Neural progenitor cell (in vitro differentiated cells): ENCODE data around the gene UBE2E1. TPM values are rescaled to one million over a fixed set of nuclear protein-coding genes. Genes with fewer than 3 reads are reported as not detected.

Source experiments
- DNase-seq: peaks from one replicate; pipeline ENCODE4 v3.0.0-alpha.2; 2016; ENCODE audit warnings: low spot score
- H2AFZ ChIP-seq: fragments of 200-600 bp; sonication (generic); replicated peaks from 2 replicates; pipeline ENCODE4 v1.6.1; 2016; ENCODE audit warnings: antibody characterized with exemption
- H3F3A ChIP-seq: fragments of 200-600 bp; sonication (generic); 2 replicates; pipeline ENCODE4 v1.6.1; 2016; ENCODE audit warnings: antibody characterized with exemption, low read depth
- H3K27ac ChIP-seq: fragments of 200-600 bp; sonication (generic); 2 replicates; pipeline ENCODE4 v1.5.1; 2016; ENCODE audit warnings: mild to moderate bottlenecking
- H3K27me3 ChIP-seq: fragments of 200-600 bp; sonication (generic); 2 replicates; pipeline ENCODE4 v1.6.1; 2016; ENCODE audit warnings: mild to moderate bottlenecking, moderate library complexity
- H3K36me3 ChIP-seq: fragments of 200-600 bp; sonication (generic); 2 replicates; pipeline ENCODE4 v1.5.1; 2016
- H3K4me1 ChIP-seq: fragments of 200-600 bp; sonication (generic); 2 replicates; pipeline ENCODE4 v1.6.1; 2016; ENCODE audit warnings: mixed run types
- H3K4me2 ChIP-seq: fragments of 200-600 bp; sonication (generic); 2 replicates; pipeline ENCODE4 v1.6.1; 2016
- H3K4me3 ChIP-seq: fragments of 200-600 bp; sonication (generic); 2 replicates; pipeline ENCODE4 v1.5.1; 2016
- H3K79me2 ChIP-seq: fragments of 200-600 bp; sonication (generic); 2 replicates; pipeline ENCODE4 v1.6.1; 2016; ENCODE audit warnings: low read depth
- H3K9ac ChIP-seq: fragments of 200-600 bp; sonication (generic); 2 replicates; pipeline ENCODE4 v1.6.1; 2016
- H3K9me3 ChIP-seq: fragments of 200-600 bp; sonication (generic); 2 replicates; pipeline ENCODE4 v1.5.1; 2016; ENCODE audit warnings: low read depth
- H4K20me1 ChIP-seq: fragments of 200-600 bp; sonication (generic); 2 replicates; pipeline ENCODE4 v1.6.1; 2016; ENCODE audit warnings: low read depth
- H3K27ac Mint-ChIP-seq: 3 replicates; pipeline ENCODE4 v1.8.0; 2021; ENCODE audit warnings: mixed read lengths
- H3K27me3 Mint-ChIP-seq: 2 replicates; pipeline ENCODE4 v1.8.0; 2022; ENCODE audit warnings: low read depth, mild to moderate bottlenecking, inconsistent platforms, moderate library complexity, mixed read lengths; ENCODE audit not compliant: insufficient read depth
- H3K36me3 Mint-ChIP-seq: 3 replicates; pipeline ENCODE4 v1.8.0; 2021; ENCODE audit warnings: mixed read lengths
- H3K4me1 Mint-ChIP-seq: 3 replicates; pipeline ENCODE4 v1.8.0; 2021; ENCODE audit warnings: mixed read lengths
- H3K4me3 Mint-ChIP-seq: 3 replicates; pipeline ENCODE4 v1.8.0; 2021; ENCODE audit warnings: mild to moderate bottlenecking, moderate library complexity, mixed read lengths
- H3K9me3 Mint-ChIP-seq: 3 replicates; pipeline ENCODE4 v1.8.0; 2020; ENCODE audit warnings: mixed read lengths
- EZH2 ChIP-seq: fragments of 200-600 bp; sonication (generic); IDR thresholded peaks from 2 replicates; pipeline ENCODE4 v1.6.1; 2017; ENCODE audit warnings: antibody characterized with exemption, mild to moderate bottlenecking, moderate library complexity
- EZH2phosphoT487 ChIP-seq: fragments of 200-600 bp; sonication (generic); IDR thresholded peaks from 2 replicates; pipeline ENCODE4 v1.6.1; 2017; ENCODE audit warnings: antibody characterized with exemption
- total RNA-seq: library from RNA; depleted of rRNA; stranded (reverse); fragments of >200 nt; gene quantifications from 2 replicates; pipeline ENCODE4 v1.2.3, GENCODE V29; 2015; ENCODE audit warnings: low replicate concordance
- TF ChIP-seq, protein P1 (sequence below): fragments of 200-600 bp; sonication (generic); IDR thresholded peaks from 2 replicates; pipeline ENCODE4 v1.5.1; 2017; ENCODE audit warnings: antibody characterized with exemption, mild to moderate bottlenecking

The UBE2E1 gene
- total RNA-seq, 1 donor from 2014 or later = 391 TPM

- DNase-seq = peak; percentile 17
- Histone ChIP-seq H3K4me2 (peak overlapping the region; percentile 42), H3K9ac (no peak overlapping the region), H3K4me3 (no peak overlapping the region), H4K20me1 (peaks cover 82% of the 10 kb centered on the region), H3K79me2 (peaks cover 100% of the 10 kb centered on the region), H3F3A (peaks cover 24% of the 10 kb centered on the region), H3K4me1 (peaks cover 45% of the 10 kb centered on the region), H2AFZ (no peak overlapping the region), H3K27ac (peak overlapping the region; percentile 1), H3K27me3 (no peaks in the 10 kb centered on the region), H3K36me3 (peaks cover 2% of the 10 kb centered on the region), H3K9me3 (no peaks in the 10 kb centered on the region)
- no peaks in the 10 kb centered on the region for H3K27me3 Mint-ChIP-seq
- H3K36me3 Mint-ChIP-seq = peaks cover 20% of the 10 kb centered on the region
- TF ChIP-seq, protein P1, sequence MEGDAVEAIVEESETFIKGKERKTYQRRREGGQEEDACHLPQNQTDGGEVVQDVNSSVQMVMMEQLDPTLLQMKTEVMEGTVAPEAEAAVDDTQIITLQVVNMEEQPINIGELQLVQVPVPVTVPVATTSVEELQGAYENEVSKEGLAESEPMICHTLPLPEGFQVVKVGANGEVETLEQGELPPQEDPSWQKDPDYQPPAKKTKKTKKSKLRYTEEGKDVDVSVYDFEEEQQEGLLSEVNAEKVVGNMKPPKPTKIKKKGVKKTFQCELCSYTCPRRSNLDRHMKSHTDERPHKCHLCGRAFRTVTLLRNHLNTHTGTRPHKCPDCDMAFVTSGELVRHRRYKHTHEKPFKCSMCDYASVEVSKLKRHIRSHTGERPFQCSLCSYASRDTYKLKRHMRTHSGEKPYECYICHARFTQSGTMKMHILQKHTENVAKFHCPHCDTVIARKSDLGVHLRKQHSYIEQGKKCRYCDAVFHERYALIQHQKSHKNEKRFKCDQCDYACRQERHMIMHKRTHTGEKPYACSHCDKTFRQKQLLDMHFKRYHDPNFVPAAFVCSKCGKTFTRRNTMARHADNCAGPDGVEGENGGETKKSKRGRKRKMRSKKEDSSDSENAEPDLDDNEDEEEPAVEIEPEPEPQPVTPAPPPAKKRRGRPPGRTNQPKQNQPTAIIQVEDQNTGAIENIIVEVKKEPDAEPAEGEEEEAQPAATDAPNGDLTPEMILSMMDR = no peak
- TF ChIP-seq EZH2 = no peak
- no peak for TF ChIP-seq EZH2phosphoT487
- peaks cover 29% of the 10 kb centered on the region for H3K4me1 Mint-ChIP-seq
- peaks cover 2% of the 10 kb centered on the region for H3K9me3 Mint-ChIP-seq
- no peak overlapping the region for H3K27ac Mint-ChIP-seq
- no peak overlapping the region for H3K4me3 Mint-ChIP-seq
These were observed 15.1 kb downstream of the UBE2E1 start for GRCh38 chr3:23820888-23821287.

DNA sequence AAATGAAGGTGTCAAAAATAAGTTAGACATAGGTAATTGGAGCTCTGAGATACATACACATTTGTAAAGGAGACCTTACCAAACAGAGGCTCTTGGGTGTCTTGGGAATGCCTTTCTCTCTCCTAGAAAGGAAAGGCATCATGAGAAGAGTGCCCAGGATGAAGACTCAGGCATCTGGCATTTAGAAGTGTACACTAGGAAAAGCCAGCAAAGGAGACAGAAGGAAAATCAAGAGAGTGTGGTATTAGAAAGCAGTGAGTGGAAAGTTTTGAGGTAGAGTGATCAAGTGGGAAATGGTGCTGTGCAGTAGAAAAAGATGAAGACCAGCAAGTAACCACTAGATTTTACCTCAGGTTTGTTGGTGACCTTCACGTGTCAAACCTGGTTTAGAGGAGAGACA lies 16.1 kb downstream of the UBE2E1 start:
- no peak for DNase-seq
- no peaks in the 10 kb centered on the region for H3K9me3 ChIP-seq
- H3K4me3 ChIP-seq = no peak overlapping the region
- no peak overlapping the region for H3K4me2 ChIP-seq
- H3K27ac Mint-ChIP-seq = no peak overlapping the region
- H3K4me1 Mint-ChIP-seq = peaks cover 33% of the 10 kb centered on the region
- peaks cover 100% of the 10 kb centered on the region for H3K79me2 ChIP-seq
- H3K27me3 Mint-ChIP-seq = no peaks in the 10 kb centered on the region
- peaks cover 28% of the 10 kb centered on the region for H3F3A ChIP-seq
- peaks cover 92% of the 10 kb centered on the region for H4K20me1 ChIP-seq
- TF ChIP-seq EZH2phosphoT487 (no peak), EZH2 (no peak)
- TF ChIP-seq, protein P1 = no peak
- H3K9me3 Mint-ChIP-seq = peaks cover 2% of the 10 kb centered on the region
- peaks cover 18% of the 10 kb centered on the region for H3K36me3 Mint-ChIP-seq
- no peaks in the 10 kb centered on the region for H3K27me3 ChIP-seq
- H3K36me3 ChIP-seq = no peaks in the 10 kb centered on the region
- no peak overlapping the region for H3K27ac ChIP-seq
- H3K4me3 Mint-ChIP-seq = no peak overlapping the region
- H3K4me1 ChIP-seq = peaks cover 53% of the 10 kb centered on the region
- no peak overlapping the region for H2AFZ ChIP-seq
- no peak overlapping the region for H3K9ac ChIP-seq

- peaks cover 25% of the 10 kb centered on the region for H3F3A ChIP-seq
- H3K4me3 ChIP-seq = no peak overlapping the region
- Mint-ChIP-seq H3K4me3 (no peak overlapping the region), H3K27ac (no peak overlapping the region), H3K4me1 (peaks cover 33% of the 10 kb centered on the region), H3K9me3 (peaks cover under 1% of the 10 kb centered on the region), H3K36me3 (peaks cover 16% of the 10 kb centered on the region), H3K27me3 (no peaks in the 10 kb centered on the region)
- no peak overlapping the region for H3K27ac ChIP-seq
- no peaks in the 10 kb centered on the region for H3K36me3 ChIP-seq
- no peaks in the 10 kb centered on the region for H3K9me3 ChIP-seq
- peaks cover 55% of the 10 kb centered on the region for H3K4me1 ChIP-seq
- DNase-seq = no peak
- no peaks in the 10 kb centered on the region for H3K27me3 ChIP-seq
- H3K79me2 ChIP-seq = peaks cover 100% of the 10 kb centered on the region
- H2AFZ ChIP-seq = no peak overlapping the region
- TF ChIP-seq EZH2 (no peak), EZH2phosphoT487 (no peak)
- TF ChIP-seq, protein P1 = no peak
- H4K20me1 ChIP-seq = peaks cover 99% of the 10 kb centered on the region
- H3K9ac ChIP-seq = no peak overlapping the region
- no peak overlapping the region for H3K4me2 ChIP-seq
These were observed 16.8 kb downstream of the UBE2E1 start for GRCh38 chr3:23822559-23822958.
